Endothelial cell of umbilical vein (primary cell): Measurements from ENCODE around the gene HEMGN. TPM values are rescaled to one million over a fixed set of nuclear protein-coding genes. Genes with fewer than 3 reads are reported as not detected.
A peak's percentile ranks its signal among the peaks of the same experiment; 100 is the strongest.

ENCODE experiments used
- BruUV-seq: library from RNA; stranded (reverse); fragments of 400-500 nt; replicated peaks from 2 replicates; lab custom pipeline; 2021; lab: Mats Ljungman, UMichigan
- CTCF ChIA-PET: fragments of 300-600, 350-600 bp; sonication (Branson Sonifier 250); formaldehyde crosslinking; loops from one replicate; lab custom pipeline; 2021; ENCODE audit warnings: antibody characterized with exemption, inconsistent platforms; lab: Charles Lee
- POLR2A ChIA-PET: fragments of 300-600, 350-600 bp; sonication (Branson Sonifier 250); formaldehyde crosslinking; loops from one replicate; lab custom pipeline; 2021; ENCODE audit warnings: antibody characterized with exemption, inconsistent platforms; lab: Charles Lee
- DNase-seq: peaks from one replicate; pipeline ENCODE4 v3.0.0-alpha.2; 2011; ENCODE audit warnings: low read depth, low spot score
- FAIRE-seq: peaks from 2 replicates; lab custom pipeline; 2011; peaks lifted over from hg19 to GRCh38; lab: Jason Lieb, UNC
- H2AFZ ChIP-seq: 2 replicates; pipeline ENCODE4 v1.6.0; 2012; ENCODE audit warnings: low read depth, low read length, control low read depth, inconsistent platforms
- H3K27ac ChIP-seq: 2 replicates; pipeline ENCODE4 v1.5.1; 2011; ENCODE audit warnings: low read depth, mild to moderate bottlenecking, control low read depth, low read length, moderate library complexity; ENCODE audit not compliant: insufficient read depth
- H3K27me3 ChIP-seq, 2 experiments: 2 replicates each; pipeline versions ENCODE4 v1.6.0 to v1.6.1; 2011; ENCODE audit warnings: low read length in 2 of 2, mixed read lengths in 1 of 2; ENCODE audit not compliant: control insufficient read depth in 2 of 2, insufficient read depth in 2 of 2
- H3K36me3 ChIP-seq, 2 experiments: 2 replicates in 1 of 2; 3 replicates in 1 of 2; pipeline ENCODE4 v1.5.1; 2011; ENCODE audit warnings: low read length in 2 of 2, mild to moderate bottlenecking in 1 of 2, moderate library complexity in 1 of 2; ENCODE audit not compliant: control insufficient read depth in 2 of 2, insufficient read depth in 2 of 2; ENCODE audit errors: extremely low read depth in 1 of 2
- H3K4me1 ChIP-seq: 3 replicates; pipeline ENCODE4 v1.5.1; 2011; ENCODE audit warnings: mild to moderate bottlenecking, low read length; ENCODE audit not compliant: control insufficient read depth, insufficient read depth; ENCODE audit errors: extremely low read depth
- H3K4me2 ChIP-seq: 2 replicates; pipeline ENCODE4 v1.6.1; 2011; ENCODE audit warnings: low read length, control low read depth, mixed read lengths; ENCODE audit not compliant: insufficient read depth
- H3K4me3 ChIP-seq, 3 experiments: fragments of 200-600 bp in 1 of 3; sonication (generic), shearing (Covaris generic) in 1 of 3; replicated peaks in 1 of 3; 2 replicates each; pipeline ENCODE4 v1.5.1; 2011 to 2016; ENCODE audit warnings: control low read depth in 3 of 3, low read length in 3 of 3, mild to moderate bottlenecking in 2 of 3, inconsistent platforms in 1 of 3, low read depth in 1 of 3, moderate library complexity in 1 of 3; ENCODE audit not compliant: insufficient read depth in 1 of 3
- H3K79me2 ChIP-seq: 2 replicates; pipeline ENCODE4 v1.6.0; 2012; ENCODE audit warnings: low read length, inconsistent platforms; ENCODE audit not compliant: control insufficient read depth, insufficient read depth
- H3K9ac ChIP-seq: replicated peaks from 2 replicates; pipeline ENCODE3; 2011; ENCODE audit warnings: low read length, control low read depth; ENCODE audit not compliant: insufficient read depth; ENCODE audit errors: extremely low read depth
- H3K9me1 ChIP-seq: replicated peaks from 3 replicates; pipeline ENCODE4 v1.6.0; 2011; ENCODE audit warnings: mild to moderate bottlenecking, low read length; ENCODE audit not compliant: control insufficient read depth, insufficient read depth; ENCODE audit errors: extremely low read depth
- H3K9me3 ChIP-seq: replicated peaks from 2 replicates; pipeline ENCODE4 v1.5.1; 2012; ENCODE audit warnings: low read length, inconsistent platforms; ENCODE audit not compliant: control insufficient read depth, insufficient read depth
- H4K20me1 ChIP-seq: replicated peaks from 2 replicates; pipeline ENCODE3; 2011; ENCODE audit warnings: mild to moderate bottlenecking, low read length; ENCODE audit not compliant: control insufficient read depth, insufficient read depth; ENCODE audit errors: extremely low read depth
- CTCF ChIP-seq, 2 donors: IDR thresholded peaks; 1 replicate in 1 of 2; 2 replicates in 1 of 2; pipeline ENCODE4 v1.5.1; 2011; ENCODE audit warnings: low read length in 2 of 2, mild to moderate bottlenecking in 2 of 2, moderate library complexity in 2 of 2, control low read depth in 1 of 2, inconsistent platforms in 1 of 2, low read depth in 1 of 2; ENCODE audit not compliant: insufficient read depth in 1 of 2; ENCODE audit errors: extremely low read depth in 1 of 2
- EZH2 ChIP-seq: IDR thresholded peaks from 2 replicates; pipeline ENCODE4 v1.6.1; 2012; ENCODE audit warnings: borderline replicate concordance, low read depth, mild to moderate bottlenecking, moderate library complexity, low read length, inconsistent platforms; ENCODE audit not compliant: severe bottlenecking
- FOS ChIP-seq: IDR thresholded peaks from 2 replicates; pipeline ENCODE4 v1.6.1; 2011; ENCODE audit warnings: mild to moderate bottlenecking, low read length, moderate library complexity, borderline replicate concordance; ENCODE audit not compliant: insufficient read depth
- GATA2 ChIP-seq: IDR thresholded peaks from 2 replicates; pipeline ENCODE4 v1.7.0; 2011; ENCODE audit warnings: low read depth, mild to moderate bottlenecking, moderate library complexity, mixed read lengths, low read length; ENCODE audit not compliant: insufficient read length, insufficient read depth
- JUN ChIP-seq: IDR thresholded peaks from 2 replicates; pipeline ENCODE4 v1.6.1; 2011; ENCODE audit warnings: borderline replicate concordance, low read depth; ENCODE audit not compliant: insufficient read length, insufficient read depth
- MAX ChIP-seq: IDR thresholded peaks from 2 replicates; pipeline ENCODE4 v1.6.1; 2011; ENCODE audit not compliant: insufficient read depth, insufficient read length
- MYC ChIP-seq: IDR thresholded peaks from one replicate; pipeline ENCODE4 v1.6.1; 2011; ENCODE audit warnings: mild to moderate bottlenecking, low read depth, low read length
- POLR2A ChIP-seq: IDR thresholded peaks from 2 replicates; pipeline ENCODE4 v1.6.1; 2012; ENCODE audit warnings: low read depth, mild to moderate bottlenecking, control low read depth, low read length
- POLR2AphosphoS5 ChIP-seq: IDR thresholded peaks from 2 replicates; pipeline ENCODE4 v1.6.1; 2012; ENCODE audit warnings: low read depth, mild to moderate bottlenecking, control low read depth, low read length, moderate library complexity; ENCODE audit not compliant: insufficient read depth
- dilution Hi-C: fragments of 300-500 bp; cut with MboI; formaldehyde crosslinking; loops from one replicate; pipeline ENCODE4 v1.15.0; 2019; ENCODE audit warnings: low sequenced_read_pairs; ENCODE audit not compliant: extremely low pct_ligation_motif_present
- intact Hi-C: fragments of 100-400 bp; cut with micrococcal nuclease; formaldehyde crosslinking; loops from one replicate; pipeline ENCODE4 v1.10.0; 2022
- polyA plus RNA-seq, 4 experiments: library from polyadenylated mRNA; depleted of rRNA in 3 of 4; stranded (reverse) in 3 of 4; unstranded in 1 of 4; fragments of >200 nt; gene quantifications; 2 replicates each; pipeline versions ENCODE4 v1.2.1 to v1.2.3, GENCODE V29; 2011 to 2012; ENCODE audit warnings: missing spikeins in 1 of 4
- total RNA-seq: library from RNA; stranded (reverse); gene quantifications from 2 replicates; pipeline ENCODE4 v1.2.3, GENCODE V29; 2021

HEMGN gene
- total and polyA plus RNA-seq, 2 donors (not counting 3 experiments of a cell fraction or from before 2014, with no cell fraction given), result not detected

GRCh38 chr9:97906236-97906831, 31.6 kb downstream of the HEMGN start:
- H3K9me1 ChIP-seq, result no peaks in the 10 kb centered on the region
- dilution Hi-C loops, result no loop called here
- H3K4me2 ChIP-seq, result peak overlapping the region; percentile 0
- no peak overlapping the region for H3K4me3 ChIP-seq
- ChIA-PET CTCF (interaction anchor here (1.2 to 3.3 kb wide), 5 partner anchors 9 to 198 kb away, joined by 3 to 24 read pairs (median 4); partner anchors contain the start of gene TRMO), POLR2A (no interaction called here)
- H3K9ac ChIP-seq, result no peak overlapping the region
- peaks cover 0 to 6% of the 10 kb centered on the region in 2 experiments for H3K36me3 ChIP-seq
- no peaks in the 10 kb centered on the region for H3K27me3 ChIP-seq
- no peaks in the 10 kb centered on the region for H3K79me2 ChIP-seq
- intact Hi-C loops, result no loop called here
- H4K20me1 ChIP-seq, result no peaks in the 10 kb centered on the region
- TF ChIP-seq MAX (no peak), MYC (no peak)
- FAIRE-seq (peak; percentile 62), DNase-seq (peak; percentile 61)
- no TSS peak for BruUV-seq
- peaks cover 7% of the 10 kb centered on the region for H3K4me1 ChIP-seq
- H3K9me3 ChIP-seq, result no peaks in the 10 kb centered on the region
- H2AFZ ChIP-seq, result no peak overlapping the region
- no peak overlapping the region for H3K27ac ChIP-seq

- Histone ChIP-seq H3K4me2 (no peak overlapping the region), H3K27ac (no peak overlapping the region), H3K9me3 (no peaks in the 10 kb centered on the region), H3K79me2 (no peaks in the 10 kb centered on the region), H2AFZ (no peak overlapping the region), H3K4me1 (peaks cover 7% of the 10 kb centered on the region), H3K9me1 (no peaks in the 10 kb centered on the region), H4K20me1 (no peaks in the 10 kb centered on the region), H3K36me3 (peaks cover 0 to 3% of the 10 kb centered on the region in 2 experiments), H3K27me3 (no peaks in the 10 kb centered on the region), H3K9ac (no peak overlapping the region), H3K4me3 (no peak overlapping the region)
- ChIA-PET CTCF (interaction anchor here (0.6 to 3.3 kb wide), 4 partner anchors 7 to 17 kb away, joined by 3 to 24 read pairs (median 4); partner anchors contain the start of gene TRMO), POLR2A (no interaction called here)
- TF ChIP-seq CTCF (IDR thresholded peaks at IDR 0.05; ENCODE audit: extremely low read depth in 1 of 2, insufficient read depth in 1 of 2, low read depth in 1 of 2, low read length in 2 of 2) (no peak), POLR2A (no peak), FOS (no peak), MAX (no peak), GATA2 (no peak), MYC (no peak), JUN (no peak), EZH2 (no peak), POLR2AphosphoS5 (no peak)
- no TSS peak for BruUV-seq
- intact Hi-C loops (no loop called here), dilution Hi-C loops (no loop called here)
- FAIRE-seq, result no peak
- DNase-seq, result no peak
These were observed 32.7 kb downstream of the HEMGN start for GRCh38 chr9:97905228-97905627.
